IMR-90 (cell line): ENCODE results near the gene LAIR2. TPM values are rescaled to one million over a fixed set of nuclear protein-coding genes. Genes with fewer than 3 reads are reported as not detected.

Experiments used
- ATAC-seq: fragments of 200-7000 bp; cut with Tn5 transposase; 2 replicates; pipeline ENCODE4 v1.9.1; 2020; ENCODE audit warnings: low read depth, mild to moderate bottlenecking, moderate library complexity
- BruUV-seq: library from RNA; stranded (reverse); fragments of 400-500 nt; replicated peaks from 2 replicates; lab custom pipeline; 2021; lab: Mats Ljungman, UMichigan
- CTCF ChIA-PET: fragments of 300-600 bp; formaldehyde crosslinking; extraction: SDS; loops from one replicate; lab custom pipeline; 2021; ENCODE audit warnings: antibody characterized with exemption; lab: Yijun Ruan, JAX
- POLR2A ChIA-PET: fragments of 300-600 bp; sonication (Branson Sonifier 250); formaldehyde crosslinking; loops from one replicate; lab custom pipeline; 2022; ENCODE audit warnings: antibody characterized with exemption; ENCODE audit not compliant: unreplicated experiment; lab: Charles Lee
- DNase-seq: peaks from one replicate; pipeline ENCODE4 v3.0.0; 2013
- H2AFZ ChIP-seq: replicated peaks from 2 replicates; pipeline ENCODE3; 2013; ENCODE audit warnings: low read length, mild to moderate bottlenecking; ENCODE audit not compliant: poor library complexity
- H2AK5ac ChIP-seq: 2 replicates; pipeline ENCODE4 v1.6.1; 2013; ENCODE audit warnings: low read depth, low read length, inconsistent platforms
- H2AK9ac ChIP-seq: replicated peaks from 2 replicates; pipeline ENCODE3; 2013; ENCODE audit warnings: mild to moderate bottlenecking, low read depth, low read length, moderate library complexity; ENCODE audit not compliant: poor library complexity
- H2BK120ac ChIP-seq: 2 replicates; pipeline ENCODE4 v1.6.1; 2013; ENCODE audit warnings: low read depth, low read length, inconsistent platforms
- H2BK15ac ChIP-seq: 3 replicates; pipeline ENCODE4 v1.6.1; 2013; ENCODE audit warnings: low read depth, low read length, inconsistent platforms
- H2BK20ac ChIP-seq: 2 replicates; pipeline ENCODE4 v1.6.1; 2013; ENCODE audit warnings: low read depth, mild to moderate bottlenecking, inconsistent platforms, low read length, moderate library complexity
- H2BK5ac ChIP-seq: 2 replicates; pipeline ENCODE4 v1.6.1; 2013; ENCODE audit warnings: mild to moderate bottlenecking, low read depth, low read length, inconsistent platforms; ENCODE audit not compliant: poor library complexity, severe bottlenecking
- H3K14ac ChIP-seq: replicated peaks from 2 replicates; pipeline ENCODE4 v1.6.1; 2013; ENCODE audit warnings: low read depth, low read length, inconsistent platforms
- H3K18ac ChIP-seq: 2 replicates; pipeline ENCODE4 v1.6.1; 2013; ENCODE audit warnings: low read depth, low read length, control low read depth
- H3K23ac ChIP-seq: 2 replicates; pipeline ENCODE4 v1.6.1; 2013; ENCODE audit warnings: low read depth, low read length, inconsistent platforms
- H3K27ac ChIP-seq: 2 replicates; pipeline ENCODE4 v1.5.1; 2013; ENCODE audit warnings: mild to moderate bottlenecking, control low read depth, low read length; ENCODE audit not compliant: insufficient read depth
- H3K27me3 ChIP-seq: 2 replicates; pipeline ENCODE4 v1.6.1; 2013; ENCODE audit warnings: low read length; ENCODE audit not compliant: control insufficient read depth, insufficient read depth
- H3K36me3 ChIP-seq: 2 replicates; pipeline ENCODE4 v1.6.1; 2013; ENCODE audit warnings: low read length, mixed read lengths; ENCODE audit not compliant: control insufficient read depth, insufficient read depth
- H3K4ac ChIP-seq: 2 replicates; pipeline ENCODE4 v1.6.1; 2013; ENCODE audit warnings: low read depth, low read length, inconsistent platforms
- H3K4me1 ChIP-seq: 2 replicates; pipeline ENCODE4 v1.6.1; 2013; ENCODE audit warnings: low read length, mixed read lengths; ENCODE audit not compliant: control insufficient read depth, insufficient read depth
- H3K4me2 ChIP-seq: 2 replicates; pipeline ENCODE4 v1.6.1; 2013; ENCODE audit warnings: low read depth, mild to moderate bottlenecking, control low read depth, low read length, moderate library complexity
- H3K4me3 ChIP-seq: 2 replicates; pipeline ENCODE4 v1.5.1; 2013; ENCODE audit warnings: low read depth, mild to moderate bottlenecking, control low read depth, low read length, moderate library complexity; ENCODE audit not compliant: insufficient read depth
- H3K56ac ChIP-seq: 2 replicates; pipeline ENCODE4 v1.6.1; 2013; ENCODE audit warnings: low read length, inconsistent platforms; ENCODE audit not compliant: insufficient read depth; ENCODE audit errors: extremely low read depth
- H3K79me1 ChIP-seq, 2 experiments: 2 replicates each; pipeline ENCODE4 v1.6.1; 2013; ENCODE audit warnings: low read length in 2 of 2, inconsistent platforms in 1 of 2, low read depth in 1 of 2
- H3K9ac ChIP-seq: 2 replicates; pipeline ENCODE4 v1.6.1; 2013; ENCODE audit warnings: low read depth, low read length, control low read depth
- H3K9me1 ChIP-seq: 2 replicates; pipeline ENCODE4 v1.6.1; 2013; ENCODE audit warnings: low read length, inconsistent platforms; ENCODE audit not compliant: insufficient read depth
- H3K9me3 ChIP-seq: 2 replicates; pipeline ENCODE4 v1.6.1; 2013; ENCODE audit warnings: low read length; ENCODE audit not compliant: control insufficient read depth, insufficient read depth
- H4K20me1 ChIP-seq: 2 replicates; pipeline ENCODE4 v1.6.1; 2013; ENCODE audit warnings: low read length, inconsistent platforms; ENCODE audit not compliant: insufficient read depth
- H4K5ac ChIP-seq: 2 replicates; pipeline ENCODE4 v1.6.1; 2013; ENCODE audit warnings: mild to moderate bottlenecking, low read depth, low read length, control low read depth
- H4K8ac ChIP-seq, 2 experiments: 2 replicates each; pipeline ENCODE4 v1.6.1; 2013; ENCODE audit warnings: low read depth in 2 of 2, low read length in 2 of 2, control low read depth in 1 of 2, inconsistent platforms in 1 of 2
- H4K91ac ChIP-seq: 2 replicates; pipeline ENCODE4 v1.6.1; 2013; ENCODE audit warnings: low read depth, low read length, inconsistent platforms; ENCODE audit not compliant: insufficient read depth
- BHLHE40 ChIP-seq: fragments of 150-350 bp; IDR thresholded peaks from 2 replicates; pipeline ENCODE4 v1.6.1; 2016; ENCODE audit warnings: mild to moderate bottlenecking, low read depth, low read length
- CEBPB ChIP-seq: IDR thresholded peaks from 2 replicates; pipeline ENCODE4 v1.6.1; 2012; ENCODE audit warnings: low read depth, low read length, improper control_type of control experiment
- CHD1 ChIP-seq: IDR thresholded peaks from 2 replicates; pipeline ENCODE4 v1.6.1; 2012; ENCODE audit warnings: low read depth, low read length, improper control_type of control experiment
- ELK1 ChIP-seq: fragments of 150-350 bp; IDR thresholded peaks from 2 replicates; pipeline ENCODE4 v1.6.1; 2016; ENCODE audit warnings: low read depth, mild to moderate bottlenecking, low read length, moderate library complexity, borderline replicate concordance
- FOS ChIP-seq: fragments of 150-350 bp; IDR thresholded peaks from 2 replicates; pipeline ENCODE4 v1.6.1; 2016; ENCODE audit warnings: low read depth, low read length
- MAFK ChIP-seq: IDR thresholded peaks from 2 replicates; pipeline ENCODE4 v1.6.1; 2012; ENCODE audit warnings: low read depth, low read length, improper control_type of control experiment
- MAZ ChIP-seq: IDR thresholded peaks from 2 replicates; pipeline ENCODE4 v1.6.1; 2012; ENCODE audit warnings: low read depth, mild to moderate bottlenecking, low read length, improper control_type of control experiment, moderate library complexity, borderline replicate concordance
- MXI1 ChIP-seq: IDR thresholded peaks from 2 replicates; pipeline ENCODE4 v1.6.1; 2012; ENCODE audit warnings: low read depth, mild to moderate bottlenecking, low read length, moderate library complexity, borderline replicate concordance
- NFE2L2 ChIP-seq: fragments of 150-350 bp; IDR thresholded peaks from 2 replicates; pipeline ENCODE4 v1.6.1; 2016; ENCODE audit warnings: low read depth, mild to moderate bottlenecking, low read length
- POLR2A ChIP-seq: IDR thresholded peaks from 2 replicates; pipeline ENCODE4 v1.6.1; 2012; ENCODE audit warnings: mild to moderate bottlenecking, low read depth, low read length
- RAD21 ChIP-seq: IDR thresholded peaks from 2 replicates; pipeline ENCODE4 v1.6.1; 2012; ENCODE audit warnings: low read length, improper control_type of control experiment
- RFX5 ChIP-seq: IDR thresholded peaks from 2 replicates; pipeline ENCODE4 v1.8.0; 2012; ENCODE audit warnings: low read depth, mild to moderate bottlenecking, low read length, moderate library complexity
- SMC3 ChIP-seq: fragments of 150-350 bp; IDR thresholded peaks from 2 replicates; pipeline ENCODE4 v1.6.1; 2016; ENCODE audit warnings: low read depth, mild to moderate bottlenecking, antibody characterized with exemption, low read length, moderate library complexity
- WGBS, 2 experiments: methylation state at CpG; one replicate each; pipeline versions ENCODE4 v1.1.5 to v1.1.7; 2013; ENCODE audit warnings: missing lambda C conversion rate in 2 of 2; ENCODE audit not compliant: insufficient read length in 1 of 2; ENCODE audit errors: extremely low coverage in 2 of 2; 5-methylcytosine and 5-hydroxymethylcytosine counted together
- dilution Hi-C: fragments of 300-500 bp; cut with HindIII; formaldehyde crosslinking; loops from one replicate; pipeline ENCODE4 v1.14.3; 2018; ENCODE audit warnings: low sequenced_read_pairs; ENCODE audit not compliant: unreplicated experiment
- in situ Hi-C: fragments of 300-500 bp; cut with MboI; formaldehyde crosslinking; loops from 3 replicates; pipeline ENCODE4 v1.14.3; 2019; ENCODE audit warnings: low sequenced_read_pairs, inconsistent platforms, mixed read lengths
- intact Hi-C: fragments of 100-400 bp; cut with micrococcal nuclease; formaldehyde crosslinking; loops from 2 replicates; pipeline ENCODE4 v1.10.0; 2022
- polyA plus RNA-seq, 3 experiments: library from polyadenylated mRNA; depleted of rRNA; stranded (reverse); fragments of >200 nt; gene quantifications; 2 replicates each; pipeline ENCODE4 v1.2.3, GENCODE V29; 2012; ENCODE audit warnings: low replicate concordance in 1 of 3
- total RNA-seq: library from RNA; depleted of rRNA; stranded (reverse); fragments of >200 nt; gene quantifications from 2 replicates; pipeline ENCODE4 v1.2.3, GENCODE V29; 2012
- TF ChIP-seq, protein P1 (sequence below): conservative IDR thresholded peaks from 2 replicates; pipeline ENCODE4 v1.5.1; 2012; ENCODE audit warnings: mild to moderate bottlenecking, low read depth, low read length, improper control_type of control experiment
- TF ChIP-seq, protein P2 (sequence below): fragments of 150-350 bp; IDR thresholded peaks from 2 replicates; pipeline ENCODE4 v1.6.1; 2017; ENCODE audit warnings: mild to moderate bottlenecking, antibody characterized with exemption, low read length, low read depth

Gene LAIR2
- total and polyA plus RNA-seq, 2 of the 4 experiments (the other 2 are of a cell fraction): not detected

DNA sequence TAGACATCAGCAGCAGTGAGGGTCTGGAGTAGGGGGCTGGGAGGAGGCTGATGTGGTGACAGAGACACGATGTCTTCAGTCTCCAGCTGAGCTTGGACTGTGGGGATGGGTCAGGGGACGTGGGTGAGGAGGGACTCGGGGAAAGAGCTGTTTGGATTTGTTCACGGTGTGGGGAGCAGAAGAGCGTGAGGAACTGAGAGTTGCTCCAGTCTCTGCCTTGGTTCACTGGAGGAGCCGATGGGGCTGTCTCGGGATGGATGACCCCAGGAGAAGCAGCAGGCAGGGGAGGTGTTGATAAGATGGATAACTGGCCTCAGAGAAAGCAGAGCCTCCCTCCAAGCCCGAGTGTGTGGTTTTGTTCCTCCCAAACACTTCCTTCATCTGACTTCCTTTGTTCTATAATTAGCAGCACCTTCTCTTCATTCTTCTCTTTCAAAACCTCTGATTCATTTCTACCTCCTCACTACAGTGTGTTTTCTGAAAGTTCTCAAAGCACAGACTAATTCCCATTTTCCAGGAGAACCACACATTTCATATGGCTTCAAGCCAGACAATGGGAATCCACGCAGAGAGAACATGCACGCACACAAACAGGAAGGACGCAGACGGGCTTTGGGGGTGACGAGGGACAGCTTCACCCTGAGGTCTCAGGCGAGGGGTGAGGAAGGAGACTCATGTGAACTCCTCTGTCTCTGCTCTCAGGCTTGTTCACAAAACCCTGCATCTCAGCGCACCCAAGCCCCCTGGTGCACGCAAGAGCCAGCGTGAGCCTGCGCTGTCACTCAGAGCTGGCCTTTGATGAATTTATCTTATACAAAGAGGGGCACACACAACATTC, 18.6 kb downstream of the LAIR2 start:
- BruUV-seq: no TSS peak
- Histone ChIP-seq H2BK5ac (no peak overlapping the region), H3K9me3 (peaks cover 16% of the 10 kb centered on the region)
- no peak for TF ChIP-seq FOS
- TF ChIP-seq BHLHE40: no peak
- TF ChIP-seq, protein P1, sequence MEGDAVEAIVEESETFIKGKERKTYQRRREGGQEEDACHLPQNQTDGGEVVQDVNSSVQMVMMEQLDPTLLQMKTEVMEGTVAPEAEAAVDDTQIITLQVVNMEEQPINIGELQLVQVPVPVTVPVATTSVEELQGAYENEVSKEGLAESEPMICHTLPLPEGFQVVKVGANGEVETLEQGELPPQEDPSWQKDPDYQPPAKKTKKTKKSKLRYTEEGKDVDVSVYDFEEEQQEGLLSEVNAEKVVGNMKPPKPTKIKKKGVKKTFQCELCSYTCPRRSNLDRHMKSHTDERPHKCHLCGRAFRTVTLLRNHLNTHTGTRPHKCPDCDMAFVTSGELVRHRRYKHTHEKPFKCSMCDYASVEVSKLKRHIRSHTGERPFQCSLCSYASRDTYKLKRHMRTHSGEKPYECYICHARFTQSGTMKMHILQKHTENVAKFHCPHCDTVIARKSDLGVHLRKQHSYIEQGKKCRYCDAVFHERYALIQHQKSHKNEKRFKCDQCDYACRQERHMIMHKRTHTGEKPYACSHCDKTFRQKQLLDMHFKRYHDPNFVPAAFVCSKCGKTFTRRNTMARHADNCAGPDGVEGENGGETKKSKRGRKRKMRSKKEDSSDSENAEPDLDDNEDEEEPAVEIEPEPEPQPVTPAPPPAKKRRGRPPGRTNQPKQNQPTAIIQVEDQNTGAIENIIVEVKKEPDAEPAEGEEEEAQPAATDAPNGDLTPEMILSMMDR: no peak
- TF ChIP-seq CEBPB: no peak
- no peak for TF ChIP-seq MAFK
- TF ChIP-seq, protein P2, sequence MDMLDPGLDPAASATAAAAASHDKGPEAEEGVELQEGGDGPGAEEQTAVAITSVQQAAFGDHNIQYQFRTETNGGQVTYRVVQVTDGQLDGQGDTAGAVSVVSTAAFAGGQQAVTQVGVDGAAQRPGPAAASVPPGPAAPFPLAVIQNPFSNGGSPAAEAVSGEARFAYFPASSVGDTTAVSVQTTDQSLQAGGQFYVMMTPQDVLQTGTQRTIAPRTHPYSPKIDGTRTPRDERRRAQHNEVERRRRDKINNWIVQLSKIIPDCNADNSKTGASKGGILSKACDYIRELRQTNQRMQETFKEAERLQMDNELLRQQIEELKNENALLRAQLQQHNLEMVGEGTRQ: no peak
- TF ChIP-seq ELK1: no peak
- no peak for TF ChIP-seq MXI1
- TF ChIP-seq SMC3: no peak
- no peak for TF ChIP-seq POLR2A
- TF ChIP-seq RAD21: no peak
- TF ChIP-seq RFX5: no peak
- TF ChIP-seq CHD1: no peak
- no peak for TF ChIP-seq MAZ
- TF ChIP-seq NFE2L2: no peak

More for the DNA sequence above, 18.6 kb downstream of the LAIR2 start:
- WGBS, 2 experiments: 8% methylated on average over 2 of the region's 18 CpGs; no CpG with 5 or more reads in 1 of the 2 experiments
- no peaks in the 10 kb centered on the region for H3K79me1 ChIP-seq
- H3K56ac ChIP-seq: no peak overlapping the region
- no peak overlapping the region for H3K4me2 ChIP-seq
- H3K4me3 ChIP-seq: no peak overlapping the region
- H3K36me3 ChIP-seq: no peaks in the 10 kb centered on the region
- no peaks in the 10 kb centered on the region for H3K27me3 ChIP-seq
- no peak overlapping the region for H2BK120ac ChIP-seq
- no peaks in the 10 kb centered on the region for H4K20me1 ChIP-seq
- H3K9me1 ChIP-seq: no peaks in the 10 kb centered on the region
- no peak overlapping the region for H2BK20ac ChIP-seq
- DNase-seq (no peak), ATAC-seq (no peak)
- CTCF ChIA-PET: no interaction called here
- in situ Hi-C loops: no loop called here
- H4K5ac ChIP-seq: no peak overlapping the region
- intact Hi-C loops: no loop called here
- POLR2A ChIA-PET: no interaction called here
- H3K18ac ChIP-seq: no peak overlapping the region
- H4K8ac ChIP-seq: no peak overlapping the region
- no peak overlapping the region for H2AFZ ChIP-seq
- no peak overlapping the region for H3K14ac ChIP-seq
- no peak overlapping the region for H4K91ac ChIP-seq
- no peaks in the 10 kb centered on the region for H3K4me1 ChIP-seq
- no peak overlapping the region for H3K9ac ChIP-seq
- H2BK15ac ChIP-seq: no peak overlapping the region
- no peak overlapping the region for H2AK5ac ChIP-seq
- H3K27ac ChIP-seq: no peak overlapping the region
- H3K4ac ChIP-seq: no peak overlapping the region
- dilution Hi-C loops: no loop called here
- H2AK9ac ChIP-seq: no peak overlapping the region
- no peak overlapping the region for H3K23ac ChIP-seq
